HG03066 (cell line): Measurements from ENCODE around the gene RBM8A.

Source experiments
- ATAC-seq: cut with Tn5 transposase; IDR thresholded peaks from one replicate; pipeline ENCODE4 v1.9.1; 2021; ENCODE audit warnings: low read depth; ENCODE audit not compliant: unreplicated experiment

The RBM8A gene

GRCh38 chr1:145927063-145927886 is at the start of gene RBM8A:
Gene RBM8A (minus strand): TSS chr1:145927484. CDS start chr1:145927426, 58 bp downstream.
- peak; percentile 97 for ATAC-seq

- no peak for ATAC-seq
Measured at GRCh38 chr1:145977016-145977415, 49.7 kb upstream of the RBM8A start.

- no peak for ATAC-seq
Measured at GRCh38 chr1:145975216-145975615, 47.9 kb upstream of the RBM8A start.

GRCh38 chr1:145974721-145975120 is 47.4 kb upstream of the RBM8A start:
- no peak for ATAC-seq

- ATAC-seq = no peak
Measured at GRCh38 chr1:145972580-145972979, 45.3 kb upstream of the RBM8A start.

- ATAC-seq = no peak
Measured at GRCh38 chr1:145967288-145967687, 40.0 kb upstream of the RBM8A start.

GRCh38 chr1:145965119-145965744 is 37.9 kb upstream of the RBM8A start:
- ATAC-seq = no peak

- ATAC-seq = peak; percentile 86
Measured at GRCh38 chr1:145964328-145965118, 37.2 kb upstream of the RBM8A start, which contains the start of the genes ANKRD34A and POLR3GL. Gene ANKRD34A (minus strand): TSS chr1:145964575. CDS start chr1:145961759, 2,816 bp downstream. Gene POLR3GL (plus strand): TSS chr1:145964690. CDS start chr1:145974866, 10,176 bp downstream.

- ATAC-seq = no peak
Measured at GRCh38 chr1:145963265-145964019, 36.2 kb upstream of the RBM8A start.

GRCh38 chr1:145962157-145963102 is 35.1 kb upstream of the RBM8A start:
- no peak for ATAC-seq

GRCh38 chr1:145961425-145962156 is 34.3 kb upstream of the RBM8A start:
- no peak for ATAC-seq

- no peak for ATAC-seq
Measured at GRCh38 chr1:145961109-145961424, 33.8 kb upstream of the RBM8A start.

GRCh38 chr1:145960468-145961108 is 33.3 kb upstream of the RBM8A start:
- ATAC-seq = no peak

- ATAC-seq = no peak
Measured at GRCh38 chr1:145959957-145960467, 32.7 kb upstream of the RBM8A start.

- ATAC-seq = no peak
Measured at GRCh38 chr1:145959333-145959732, 32.0 kb upstream of the RBM8A start.

- ATAC-seq = no peak
Measured at GRCh38 chr1:145958734-145959133, 31.4 kb upstream of the RBM8A start.

- peak; percentile 85 for ATAC-seq
Measured at GRCh38 chr1:145957443-145958319, 30.4 kb upstream of the RBM8A start, which contains the start of gene LIX1L. Gene LIX1L (minus strand): TSS chr1:145958017. CDS start chr1:145957927, 90 bp downstream.
